ENCODE results near the gene AHCYL2.
A peak's percentile ranks its signal among the peaks of the same experiment; 100 is the strongest.
"Not testable (repeated sequence)": the region's sequence is repeated elsewhere in the genome, so short reads cannot be mapped to it uniquely, and the experiment has no call there.

The AHCYL2 gene

DNA sequence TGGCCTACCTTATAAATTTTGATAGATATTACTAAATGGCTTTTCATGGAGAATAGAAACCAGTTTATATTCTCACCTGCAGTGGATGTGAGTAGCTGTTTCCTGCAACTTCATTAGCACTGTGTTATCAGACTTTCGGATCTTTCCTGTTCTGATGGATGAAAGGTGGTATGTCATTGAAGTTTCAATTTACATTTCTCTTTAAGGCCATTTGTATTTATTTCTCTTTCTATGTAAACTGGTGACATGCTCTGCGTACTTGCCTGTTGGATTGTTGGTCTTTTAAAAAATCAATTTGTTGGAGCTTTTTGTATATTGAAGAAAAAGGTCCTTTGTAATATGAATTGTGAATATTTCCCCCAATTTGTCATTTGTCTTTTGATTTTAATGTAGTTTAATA lies 113.6 kb downstream of the AHCYL2 start:
- TF ChIP-seq JUND (IDR thresholded peaks at IDR 0.05; ENCODE audit: low read depth), result no peak
- in situ Hi-C loops (cut with HindIII; ENCODE audit: low pct_unique_long_range_greater_than_20kb, low sequenced_read_pairs), result no loop called here
- no peak for DNase-seq (ENCODE audit: low read depth in 1 of 2, low spot score in 1 of 2)

DNA sequence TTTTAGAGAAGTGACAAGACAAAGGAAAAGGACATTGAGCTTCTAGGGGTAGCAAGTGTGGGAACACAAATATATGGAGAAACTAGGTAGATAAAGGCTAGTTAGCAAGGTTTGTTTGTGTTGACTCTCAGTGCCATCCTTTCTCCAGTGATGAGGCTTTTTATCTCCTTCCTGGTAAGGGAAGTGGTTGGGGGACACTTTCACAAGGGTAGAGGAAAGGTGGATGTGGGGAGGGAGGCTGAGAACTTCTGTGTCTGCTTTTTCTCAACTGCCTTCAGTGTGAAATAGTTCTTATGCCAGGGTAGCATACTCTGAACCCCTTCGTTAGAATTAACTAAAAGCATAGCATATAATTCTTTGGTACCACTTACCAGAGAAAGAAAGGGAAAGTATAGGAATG lies 116.4 kb downstream of the AHCYL2 start:
- in situ Hi-C loops (cut with HindIII; ENCODE audit: low pct_unique_long_range_greater_than_20kb, low sequenced_read_pairs), result no loop called here
- DNase-seq (ENCODE audit: low read depth in 1 of 2, low spot score in 1 of 2), result no peak

DNA sequence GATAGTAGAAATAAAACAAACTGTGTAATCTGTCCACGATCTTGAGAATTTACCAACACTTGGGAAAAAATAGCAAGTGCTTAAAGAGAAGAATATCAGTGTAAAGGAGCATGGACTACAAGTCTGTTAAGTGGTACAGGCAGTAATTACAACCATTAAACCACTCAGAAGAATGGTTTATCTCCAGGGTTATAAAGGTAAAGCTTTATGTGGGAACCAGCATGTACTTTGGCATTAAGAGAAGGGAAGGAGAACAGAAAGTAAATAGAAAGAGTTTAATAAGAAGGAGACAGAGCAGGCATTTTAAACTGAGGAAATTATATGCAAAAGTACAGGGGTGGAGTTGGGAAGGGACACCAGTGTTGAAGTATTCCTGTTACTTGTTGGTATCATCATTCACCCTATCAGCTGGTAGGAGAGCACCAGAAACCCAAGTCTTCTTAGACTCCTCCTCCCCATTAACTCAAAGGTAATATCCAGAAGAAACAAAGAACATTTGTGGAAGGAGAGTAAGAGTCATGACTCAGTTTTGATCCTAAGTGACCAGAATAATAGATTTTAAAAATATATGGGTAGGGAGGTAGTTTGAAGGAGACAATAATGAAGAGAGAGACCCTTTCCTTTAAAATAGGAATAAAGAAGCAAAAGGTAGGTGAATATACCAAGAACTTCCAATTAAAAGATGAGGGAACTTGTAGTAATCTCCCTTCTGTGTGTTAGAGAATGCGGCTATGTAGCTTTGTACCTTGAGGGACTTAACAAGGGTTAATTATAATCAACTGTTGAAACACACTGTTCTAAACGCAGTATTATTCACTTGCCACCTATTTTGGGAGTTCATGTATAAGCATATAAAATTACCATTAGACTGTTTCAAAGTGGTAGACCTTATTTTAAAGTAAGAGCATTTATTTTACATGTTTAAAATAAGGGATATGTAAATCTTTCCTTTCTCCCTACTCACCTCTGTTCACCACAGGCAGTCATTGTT lies 117.3 kb downstream of the AHCYL2 start:
- no peak for TF ChIP-seq JUND (IDR thresholded peaks at IDR 0.05; ENCODE audit: low read depth)
- in situ Hi-C loops (cut with HindIII; ENCODE audit: low pct_unique_long_range_greater_than_20kb, low sequenced_read_pairs), result no loop called here
- no peak for DNase-seq (ENCODE audit: low read depth in 1 of 2, low spot score in 1 of 2)

More for the DNA sequence above, 116.4 kb downstream of the AHCYL2 start:
- TF ChIP-seq JUND (IDR thresholded peaks at IDR 0.05; ENCODE audit: low read depth), result no peak

DNA sequence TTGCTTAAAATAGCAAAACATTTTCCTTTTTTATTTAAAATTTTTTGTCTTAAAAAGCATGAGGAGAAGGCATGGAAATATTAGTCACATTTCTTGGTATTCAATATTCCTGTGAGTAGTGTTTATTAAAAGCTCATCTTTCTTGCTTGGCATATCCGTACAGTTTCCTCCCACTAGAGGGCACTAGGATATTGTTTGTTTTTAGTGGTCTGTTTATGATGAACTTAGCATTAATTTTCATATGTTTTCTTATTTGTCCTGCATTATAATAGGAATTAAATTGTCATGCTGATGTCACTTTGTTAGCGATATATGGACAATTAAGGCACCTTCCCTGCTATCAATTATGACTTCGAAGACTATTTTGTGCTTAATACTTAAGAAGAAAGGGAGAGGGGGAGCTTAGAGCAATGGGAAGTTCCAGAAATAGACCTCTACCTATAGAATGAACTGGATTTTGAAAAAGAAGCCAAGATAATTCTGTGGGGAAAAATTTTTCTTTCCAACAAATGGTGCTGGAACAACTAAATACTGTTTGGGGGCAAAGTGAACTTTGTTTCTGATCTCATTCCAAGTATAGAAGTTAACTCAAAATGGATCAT lies 118.4 kb downstream of the AHCYL2 start:
- DNase-seq (ENCODE audit: low read depth in 1 of 2, low spot score in 1 of 2), result peak in 1 of 2 experiments; percentile 56
- TF ChIP-seq JUND (IDR thresholded peaks at IDR 0.05; ENCODE audit: low read depth), result no peak
- in situ Hi-C loops (cut with HindIII; ENCODE audit: low pct_unique_long_range_greater_than_20kb, low sequenced_read_pairs), result no loop called here

DNA sequence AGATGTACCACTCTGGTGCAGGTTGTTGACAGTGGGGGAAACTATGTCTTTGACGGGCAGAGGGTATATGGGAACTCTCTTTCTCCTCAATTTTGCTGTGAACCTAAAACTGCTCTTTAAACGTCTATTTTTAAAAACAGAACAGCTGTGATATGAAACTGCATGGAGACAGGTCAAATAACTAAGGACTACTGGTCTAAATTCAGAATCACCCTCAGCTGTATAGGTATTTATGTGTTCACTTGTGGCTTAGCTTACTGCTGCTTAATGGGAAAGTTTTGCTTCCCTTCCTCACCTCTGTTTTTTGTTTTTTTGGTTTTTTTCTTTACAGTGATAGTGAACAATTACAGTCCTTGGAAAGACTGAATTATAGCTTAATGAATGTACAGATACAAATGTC lies 122.5 kb downstream of the AHCYL2 start:
- TF ChIP-seq JUND (IDR thresholded peaks at IDR 0.05; ENCODE audit: low read depth), result no peak
- DNase-seq (ENCODE audit: low read depth in 1 of 2, low spot score in 1 of 2), result no peak
- in situ Hi-C loops (cut with HindIII; ENCODE audit: low pct_unique_long_range_greater_than_20kb, low sequenced_read_pairs), result no loop called here

GRCh38 chr7:129348023-129348740 lies 123.4 kb downstream of the AHCYL2 start:
- no peak for TF ChIP-seq JUND (IDR thresholded peaks at IDR 0.05; ENCODE audit: low read depth)

GRCh38 chr7:129351320-129351719 lies 126.5 kb downstream of the AHCYL2 start:
- DNase-seq (ENCODE audit: low read depth in 1 of 2, low spot score in 1 of 2), result no peak
- no peak for TF ChIP-seq JUND (IDR thresholded peaks at IDR 0.05; ENCODE audit: low read depth)
- in situ Hi-C loops (cut with HindIII; ENCODE audit: low pct_unique_long_range_greater_than_20kb, low sequenced_read_pairs), result no loop called here

More at GRCh38 chr7:129348023-129348740, 123.4 kb downstream of the AHCYL2 start:
- no peak for DNase-seq (ENCODE audit: low read depth in 1 of 2, low spot score in 1 of 2)
- in situ Hi-C loops (cut with HindIII; ENCODE audit: low pct_unique_long_range_greater_than_20kb, low sequenced_read_pairs), result no loop called here

DNA sequence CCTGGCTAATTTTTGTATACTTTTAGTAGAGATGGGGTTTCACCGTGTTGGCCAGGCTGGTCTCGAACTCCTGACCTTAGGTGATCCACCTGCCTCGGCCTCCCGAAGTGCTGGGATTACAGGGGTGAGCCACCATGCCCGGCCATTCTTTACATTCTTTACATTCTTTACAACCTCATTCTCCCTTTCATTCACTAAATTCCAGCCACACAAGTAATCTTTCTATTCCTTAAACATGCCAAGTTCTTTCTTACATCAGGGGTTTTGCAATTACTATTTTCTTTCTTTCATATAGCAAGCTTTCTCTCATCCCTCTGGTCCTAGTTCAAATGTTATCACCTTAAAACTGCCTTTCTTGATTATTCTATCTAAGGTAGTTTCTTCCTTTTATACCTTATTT lies 128.3 kb downstream of the AHCYL2 start:
- in situ Hi-C loops (cut with HindIII; ENCODE audit: low pct_unique_long_range_greater_than_20kb, low sequenced_read_pairs); DNase-seq (ENCODE audit: low read depth in 1 of 2, low spot score in 1 of 2): not testable (repeated sequence)

DNA sequence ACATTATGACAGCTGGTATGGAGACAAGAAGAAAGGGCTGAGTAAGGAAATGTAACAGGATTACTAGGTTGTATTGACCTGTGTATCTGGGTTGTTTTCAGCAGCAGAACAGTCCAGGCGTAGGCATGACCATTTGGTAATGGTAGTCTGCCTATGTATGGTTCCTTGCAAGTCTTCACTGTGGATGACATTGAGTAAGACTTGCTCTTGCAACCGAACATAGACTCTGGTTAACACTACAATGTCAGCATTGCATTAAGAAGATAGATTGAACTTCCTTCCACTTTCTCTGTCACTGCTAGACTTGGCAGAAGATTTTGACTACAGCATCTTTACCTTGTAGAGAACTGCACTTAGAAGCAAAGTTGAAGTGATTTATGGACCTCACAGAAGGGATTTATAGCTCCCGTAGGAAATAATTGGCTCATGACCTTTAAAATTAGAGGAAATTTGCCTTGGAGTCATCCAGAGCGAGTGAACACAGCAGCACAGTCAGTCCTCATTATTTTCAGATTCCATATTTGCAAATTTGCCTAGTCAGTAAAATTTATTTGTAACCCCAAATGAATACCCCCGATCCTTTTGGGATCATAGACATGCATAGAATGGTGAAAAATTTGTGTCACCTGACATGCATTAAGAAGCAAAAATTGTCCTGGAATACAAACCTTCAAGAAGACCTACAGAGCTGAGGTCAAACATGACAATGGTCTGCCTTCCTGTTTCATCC lies 129.8 kb downstream of the AHCYL2 start:
- in situ Hi-C loops (cut with HindIII; ENCODE audit: low pct_unique_long_range_greater_than_20kb, low sequenced_read_pairs), result no loop called here
- DNase-seq (ENCODE audit: low read depth in 1 of 2, low spot score in 1 of 2), result no peak

GRCh38 chr7:129356176-129356575 lies 131.3 kb downstream of the AHCYL2 start:
- DNase-seq (ENCODE audit: low read depth in 1 of 2, low spot score in 1 of 2), result no peak
- TF ChIP-seq JUND (IDR thresholded peaks at IDR 0.05; ENCODE audit: low read depth), result no peak
- in situ Hi-C loops (cut with HindIII; ENCODE audit: low pct_unique_long_range_greater_than_20kb, low sequenced_read_pairs), result no loop called here

More for the DNA sequence above, 129.8 kb downstream of the AHCYL2 start:
- TF ChIP-seq JUND (IDR thresholded peaks at IDR 0.05; ENCODE audit: low read depth), result no peak

GRCh38 chr7:129359176-129359575 lies 134.3 kb downstream of the AHCYL2 start:
- no peak for TF ChIP-seq JUND (IDR thresholded peaks at IDR 0.05; ENCODE audit: low read depth)
- DNase-seq (ENCODE audit: low read depth in 1 of 2, low spot score in 1 of 2), result no peak
- in situ Hi-C loops (cut with HindIII; ENCODE audit: low pct_unique_long_range_greater_than_20kb, low sequenced_read_pairs), result no loop called here

GRCh38 chr7:129359638-129360037 lies 134.8 kb downstream of the AHCYL2 start:
- TF ChIP-seq JUND (IDR thresholded peaks at IDR 0.05; ENCODE audit: low read depth), result no peak
- in situ Hi-C loops (cut with HindIII; ENCODE audit: low pct_unique_long_range_greater_than_20kb, low sequenced_read_pairs), result no loop called here
- DNase-seq (ENCODE audit: low read depth in 1 of 2, low spot score in 1 of 2), result no peak
